ENCODE measurements around the gene HOXA13.

GRCh38 chr7:27189295-27189996 is 10.4 kb downstream of the HOXA13 start:
- TF ChIP-seq CTCF (IDR thresholded peaks at IDR 0.05) (no peak), POLR2A (IDR thresholded peaks at IDR 0.05) (no peak)

Measured in heart left ventricle (tissue), 13 donors.